ENCODE measurements around the gene MRI1.

Gene MRI1

DNA sequence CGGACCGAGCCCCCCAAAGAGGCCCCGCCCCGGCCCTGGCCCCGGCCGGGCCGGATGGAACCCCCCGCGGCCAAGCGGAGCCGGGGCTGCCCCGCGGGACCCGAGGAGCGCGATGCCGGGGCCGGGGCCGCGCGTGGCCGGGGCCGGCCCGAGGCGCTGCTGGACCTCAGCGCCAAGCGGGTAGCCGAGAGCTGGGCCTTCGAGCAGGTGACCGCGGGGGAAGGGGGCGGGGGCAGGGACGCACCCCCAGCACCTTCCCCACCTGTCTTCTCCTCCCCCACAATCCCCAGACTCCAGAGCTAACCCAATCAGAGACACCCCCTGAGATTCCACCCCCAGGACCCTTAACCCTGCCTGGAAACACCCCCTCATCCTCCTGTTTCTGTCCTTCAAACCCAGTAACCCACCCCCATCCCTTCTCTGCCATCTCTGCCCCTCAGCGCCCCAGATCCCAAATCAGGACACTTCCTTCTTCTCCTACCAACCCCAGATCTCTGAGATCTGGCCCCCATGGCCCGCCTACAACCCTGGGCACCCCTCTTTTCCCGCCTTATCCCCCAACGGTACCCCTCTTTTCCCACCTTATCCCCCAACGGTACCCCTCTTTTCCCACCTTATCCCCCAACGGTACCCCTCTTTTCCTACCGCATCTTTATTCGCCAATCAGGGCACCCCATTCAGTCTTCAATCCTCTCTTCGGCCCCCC, 31.4 kb downstream of the MRI1 start:
- DNase-seq = no peak

DNA sequence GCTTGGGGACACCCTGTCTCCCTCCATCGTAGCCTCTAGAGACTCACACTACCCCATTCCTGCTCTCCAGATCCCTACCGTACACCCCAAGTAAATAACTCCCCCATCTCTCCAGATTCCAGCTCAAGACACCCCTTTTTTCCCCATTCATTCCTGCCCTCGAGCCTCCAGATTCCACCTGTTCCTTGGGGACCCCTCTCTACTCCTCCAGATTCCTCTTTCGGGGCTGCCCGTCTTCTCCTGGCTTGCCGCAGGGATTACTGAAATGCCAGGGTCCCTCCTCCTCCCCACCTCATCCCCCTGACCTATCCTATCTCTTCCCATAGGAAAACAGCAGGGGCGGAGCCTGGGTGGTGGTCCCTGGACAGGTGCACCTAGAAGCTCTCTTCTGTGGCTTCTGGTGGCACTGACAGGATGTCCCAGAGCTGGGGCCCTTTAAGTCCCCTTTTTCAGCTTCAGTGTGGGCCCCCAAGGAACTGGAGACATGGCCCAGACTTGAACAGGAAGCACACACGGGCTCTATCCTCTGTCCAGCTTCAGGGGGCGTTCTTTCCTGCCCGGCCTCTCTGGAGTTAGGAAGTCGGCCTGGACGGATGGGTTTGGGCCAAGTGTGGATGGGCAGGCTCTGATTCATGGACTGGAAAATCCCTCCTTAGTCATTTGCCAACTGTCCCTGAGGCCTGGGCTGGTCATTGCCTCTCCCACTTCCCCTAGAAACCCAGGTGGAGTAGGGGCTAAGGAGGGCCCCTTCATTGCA, 32.2 kb downstream of the MRI1 start:
- DNase-seq = no peak

DNA sequence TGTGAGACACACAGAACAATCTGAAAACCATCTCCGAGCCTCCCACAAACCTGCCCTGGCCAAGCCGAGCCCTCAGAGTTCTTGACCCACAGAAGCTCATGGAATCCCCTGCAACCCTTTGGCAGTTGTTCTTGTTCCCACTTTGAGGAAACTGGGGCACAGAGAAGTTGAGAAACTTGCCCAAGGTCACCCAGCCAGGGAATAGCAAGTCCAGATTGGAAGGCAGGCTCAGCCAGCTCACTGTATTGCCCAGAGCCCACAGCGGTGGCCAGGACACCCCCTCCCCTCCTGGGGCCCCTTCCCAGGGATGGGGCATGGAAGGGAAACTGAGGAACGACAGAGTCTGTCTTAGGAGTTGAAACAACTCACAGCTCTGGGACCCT, 32.7 kb downstream of the MRI1 start:
- no peak for DNase-seq

DNA sequence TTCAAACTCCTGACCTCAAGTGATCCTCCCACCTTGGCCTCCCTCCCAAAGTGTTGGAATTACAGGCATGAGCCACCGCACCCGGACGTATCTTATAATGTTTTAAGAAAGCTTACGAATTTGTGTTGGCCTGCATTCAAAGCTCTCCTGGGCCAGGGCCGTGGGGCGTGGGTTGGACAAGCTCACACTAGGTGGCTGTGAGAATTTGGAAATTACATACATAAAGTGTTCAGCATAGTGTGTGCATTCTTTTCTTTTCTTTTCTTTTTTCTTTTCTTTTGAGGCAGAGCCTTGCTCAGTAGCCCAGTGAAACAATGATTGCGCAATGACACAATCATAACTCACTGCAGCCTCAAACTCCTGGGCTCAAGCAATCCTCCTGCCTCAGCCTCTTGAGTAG, 33.5 kb downstream of the MRI1 start:
- DNase-seq = no peak

DNA sequence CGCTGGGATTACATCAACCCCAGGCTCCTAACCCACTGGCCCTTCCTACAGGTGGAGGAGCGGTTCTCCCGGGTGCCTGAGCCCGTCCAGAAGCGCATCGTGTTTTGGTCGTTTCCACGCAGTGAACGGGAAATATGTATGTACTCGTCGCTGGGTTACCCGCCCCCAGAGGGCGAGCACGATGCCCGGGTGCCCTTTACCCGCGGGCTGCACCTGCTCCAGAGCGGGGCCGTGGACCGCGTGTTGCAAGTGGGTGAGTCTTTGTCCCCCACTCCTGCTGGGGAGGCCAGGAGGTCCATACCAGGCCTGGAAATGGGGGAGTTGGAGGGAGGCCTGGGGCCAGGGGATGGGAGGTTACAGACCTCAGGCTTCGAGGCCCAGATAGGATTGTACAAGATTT, 35.3 kb downstream of the MRI1 start:
- no peak for DNase-seq

DNA sequence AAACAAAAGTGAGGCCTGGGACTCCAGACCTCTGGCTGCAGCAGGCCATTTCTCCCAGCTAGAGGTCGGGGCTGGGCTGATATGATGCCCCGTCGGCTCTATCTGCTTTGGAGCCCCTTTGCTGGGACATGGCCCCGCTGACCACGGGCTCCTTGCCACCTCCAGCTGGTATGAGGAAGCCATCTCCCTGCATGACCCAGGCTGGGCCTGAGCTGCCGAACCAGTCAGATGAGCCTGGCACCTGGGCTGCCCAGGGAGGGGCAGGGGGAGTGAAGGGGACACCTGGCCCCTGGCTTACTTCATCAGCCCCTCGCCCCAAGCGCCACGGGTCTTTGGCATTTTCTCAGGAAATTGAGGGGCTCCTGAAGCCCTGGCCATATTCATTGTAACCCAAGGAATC, 38.7 kb downstream of the MRI1 start:
- DNase-seq = no peak

DNA sequence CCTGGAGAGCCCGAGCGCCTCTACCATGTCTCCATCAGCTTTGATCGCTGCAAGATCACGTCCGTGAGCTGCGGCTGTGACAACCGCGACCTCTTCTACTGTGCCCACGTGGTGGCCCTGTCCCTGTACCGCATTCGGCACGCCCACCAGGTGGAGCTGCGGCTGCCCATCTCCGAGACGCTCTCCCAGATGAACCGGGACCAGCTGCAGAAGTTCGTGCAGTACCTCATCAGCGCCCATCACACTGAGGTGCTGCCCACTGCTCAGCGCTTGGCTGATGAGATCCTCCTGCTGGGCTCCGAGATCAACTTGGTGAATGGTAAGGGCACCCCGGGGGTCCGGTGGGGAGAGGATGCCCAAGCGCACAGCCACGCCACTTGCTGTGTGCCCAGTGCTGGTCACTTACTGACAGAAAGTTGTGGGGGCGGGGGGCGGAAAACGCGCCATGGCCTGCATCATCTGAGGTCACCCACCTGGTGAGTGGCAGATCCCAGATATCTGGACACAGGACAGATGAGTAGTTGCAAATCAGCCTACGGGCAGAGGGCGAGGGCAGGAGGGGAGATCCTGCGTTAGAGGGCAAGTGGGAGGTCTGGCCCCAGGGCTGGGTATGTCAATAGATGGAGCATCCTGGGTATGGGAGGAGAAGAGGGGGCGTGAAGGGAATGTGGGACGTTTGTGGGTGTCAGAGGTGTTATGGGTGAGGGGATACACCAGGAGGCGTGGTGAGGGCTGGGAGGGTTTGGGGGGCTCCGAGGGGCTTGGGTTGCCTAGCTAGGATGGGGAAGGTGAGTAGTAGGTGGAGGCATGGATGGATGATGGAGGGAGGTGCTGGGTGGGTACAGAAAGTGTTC, 40.7 kb downstream of the MRI1 start:
- DNase-seq = peak in 1 of 2 experiments; percentile 36

DNA sequence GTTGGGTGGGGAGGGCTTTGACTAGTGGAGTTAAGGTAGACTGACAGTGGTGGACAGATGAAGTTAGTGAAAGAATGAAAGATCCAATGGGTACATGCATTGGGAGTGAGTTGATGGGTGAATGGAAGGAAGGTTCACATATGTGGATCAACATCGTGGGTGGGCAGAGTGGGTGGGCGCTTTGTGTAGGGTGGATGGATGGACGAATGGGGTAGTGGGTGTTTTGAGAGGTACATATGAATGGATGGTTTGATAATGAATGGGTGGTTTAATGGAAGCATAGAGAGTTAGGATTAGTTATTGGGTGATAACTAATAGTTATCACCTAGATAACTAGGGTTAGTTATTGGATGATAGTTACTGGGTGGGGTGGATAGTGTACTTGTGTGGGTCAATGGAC, 42.4 kb downstream of the MRI1 start:
- no peak for DNase-seq

DNA sequence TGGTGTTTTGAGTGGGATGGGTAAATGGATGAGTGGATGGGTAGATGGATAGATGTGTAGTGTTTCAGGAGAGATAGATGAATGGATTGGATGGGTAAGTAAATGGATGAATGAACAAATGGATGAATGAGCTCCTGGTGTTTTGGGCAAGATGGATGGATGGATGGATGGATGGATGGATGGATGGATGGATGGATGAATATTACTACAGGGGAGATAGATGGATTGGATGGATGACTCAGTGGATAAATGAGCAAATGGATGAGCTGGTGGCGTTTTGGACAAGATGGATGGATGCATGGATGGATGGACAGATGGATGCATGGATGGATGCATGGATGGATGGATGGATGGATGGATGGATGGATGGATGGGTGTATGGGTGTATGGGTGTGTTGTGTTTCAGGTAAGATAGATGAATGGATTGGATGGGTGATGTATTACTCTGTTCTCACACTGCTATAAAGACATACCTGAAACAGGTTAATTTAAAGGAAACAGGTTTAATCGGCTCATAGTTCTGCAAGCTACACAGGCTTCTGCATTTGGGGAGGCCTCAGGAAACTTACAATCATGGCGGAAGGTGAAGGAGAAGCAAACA, 43.2 kb downstream of the MRI1 start:
- DNase-seq = no peak

DNA sequence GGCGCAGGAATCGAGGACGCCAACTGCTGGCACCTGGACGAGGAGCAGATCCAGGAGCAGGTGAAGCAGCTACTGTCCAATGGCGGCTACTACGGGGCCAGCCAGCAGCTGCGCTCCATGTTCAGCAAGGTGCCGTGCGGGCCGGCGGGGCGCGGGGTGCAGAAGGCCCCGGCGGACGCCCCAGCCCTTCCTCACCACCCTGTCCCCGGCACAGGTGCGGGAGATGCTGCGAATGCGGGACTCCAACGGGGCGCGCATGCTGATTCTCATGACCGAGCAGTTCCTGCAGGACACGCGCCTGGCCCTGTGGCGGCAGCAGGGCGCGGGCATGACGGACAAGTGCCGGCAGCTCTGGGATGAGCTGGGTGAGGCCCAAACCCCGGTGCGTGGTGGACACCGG, 44.5 kb downstream of the MRI1 start:
- DNase-seq = no peak

DNA sequence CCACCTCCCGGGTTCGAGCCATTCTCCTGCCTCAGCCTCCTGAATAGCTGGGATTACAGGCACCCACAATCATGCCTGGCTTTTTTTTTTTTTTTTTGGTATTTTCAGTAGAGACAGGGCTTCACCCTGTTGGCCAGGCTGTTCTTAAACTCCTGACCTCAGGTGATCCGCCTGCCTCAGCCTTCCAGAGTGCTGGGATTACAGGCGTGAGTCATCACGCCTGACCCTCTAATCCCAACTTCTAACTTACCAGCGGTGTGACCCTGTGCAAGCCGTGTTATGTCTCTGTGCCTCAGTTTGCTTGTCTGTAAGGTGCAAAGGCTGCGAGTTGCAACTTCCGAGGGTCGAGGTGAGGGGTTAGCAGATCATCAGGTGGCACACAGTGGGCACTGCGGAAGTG, 48.2 kb downstream of the MRI1 start:
- DNase-seq = no peak

DNA sequence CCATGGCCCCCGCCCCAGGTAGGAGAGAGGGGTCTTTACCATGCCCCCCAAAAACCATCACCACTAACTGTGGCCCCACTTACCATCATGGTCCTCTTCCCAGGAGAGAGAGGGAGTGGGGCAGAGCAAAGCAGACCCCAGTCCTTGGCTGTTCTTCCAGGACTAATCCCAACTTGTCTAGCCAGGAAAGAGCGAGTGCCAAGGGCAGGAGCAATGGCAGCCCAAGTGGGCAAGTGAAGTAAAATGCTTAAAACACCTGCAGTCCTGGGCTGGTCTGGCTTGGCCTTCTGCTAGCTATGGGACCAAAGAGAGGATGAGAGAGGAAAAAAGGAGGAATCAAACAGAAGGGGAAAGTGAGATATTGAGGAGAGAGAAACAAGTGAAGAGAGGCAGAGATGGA, 48.8 kb downstream of the MRI1 start:
- no peak for DNase-seq

DNA sequence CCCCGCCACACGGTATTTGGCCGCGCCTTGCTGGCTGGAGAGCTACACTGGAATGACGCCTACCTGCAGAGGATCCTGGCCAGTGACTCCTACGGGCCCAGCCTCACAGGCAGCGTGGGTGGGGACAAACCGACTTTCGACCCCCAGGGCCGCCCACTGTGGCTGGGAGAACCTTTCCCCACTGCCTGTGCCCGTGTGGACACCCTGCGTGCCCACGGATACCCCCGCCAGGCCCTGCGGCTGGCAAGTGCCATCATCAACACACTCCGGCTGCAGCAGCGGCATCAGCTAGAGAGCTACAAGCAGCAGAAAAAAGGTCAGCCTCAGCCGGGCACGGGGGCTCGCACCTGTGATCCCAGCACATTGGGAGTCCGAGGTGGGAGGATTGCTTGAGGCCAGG, 50.2 kb downstream of the MRI1 start:
- no peak for DNase-seq

DNA sequence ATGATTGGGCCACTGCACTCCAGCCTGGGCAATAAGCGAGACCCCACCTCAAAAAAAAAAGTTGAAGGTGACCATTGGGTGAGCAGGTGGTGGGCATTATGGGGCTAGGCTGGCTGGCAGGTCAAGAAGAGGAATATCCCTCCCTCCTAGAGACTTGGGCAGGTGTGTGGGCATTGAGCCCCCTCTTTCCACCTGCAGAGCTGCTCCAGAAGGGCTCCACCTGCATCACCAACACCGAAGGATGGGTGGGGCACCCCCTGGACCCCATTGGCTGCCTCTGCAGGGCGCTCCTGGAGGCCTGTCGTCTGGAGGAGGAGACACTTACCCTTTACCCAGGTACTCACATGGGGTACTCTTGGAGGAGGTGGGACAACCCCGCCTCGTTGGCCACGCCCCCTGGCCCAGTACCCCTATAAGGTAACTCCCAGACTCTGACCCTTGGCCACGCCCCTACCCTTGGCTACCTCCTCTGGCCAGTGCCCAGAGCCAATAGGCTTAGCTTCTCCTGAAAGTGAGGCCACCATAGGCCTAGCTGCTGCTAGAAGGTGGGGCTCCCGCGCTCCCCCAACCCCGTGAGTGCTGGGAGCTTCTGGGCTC, 52.8 kb downstream of the MRI1 start:
- peak; percentile 55 to 66 for DNase-seq

DNA sequence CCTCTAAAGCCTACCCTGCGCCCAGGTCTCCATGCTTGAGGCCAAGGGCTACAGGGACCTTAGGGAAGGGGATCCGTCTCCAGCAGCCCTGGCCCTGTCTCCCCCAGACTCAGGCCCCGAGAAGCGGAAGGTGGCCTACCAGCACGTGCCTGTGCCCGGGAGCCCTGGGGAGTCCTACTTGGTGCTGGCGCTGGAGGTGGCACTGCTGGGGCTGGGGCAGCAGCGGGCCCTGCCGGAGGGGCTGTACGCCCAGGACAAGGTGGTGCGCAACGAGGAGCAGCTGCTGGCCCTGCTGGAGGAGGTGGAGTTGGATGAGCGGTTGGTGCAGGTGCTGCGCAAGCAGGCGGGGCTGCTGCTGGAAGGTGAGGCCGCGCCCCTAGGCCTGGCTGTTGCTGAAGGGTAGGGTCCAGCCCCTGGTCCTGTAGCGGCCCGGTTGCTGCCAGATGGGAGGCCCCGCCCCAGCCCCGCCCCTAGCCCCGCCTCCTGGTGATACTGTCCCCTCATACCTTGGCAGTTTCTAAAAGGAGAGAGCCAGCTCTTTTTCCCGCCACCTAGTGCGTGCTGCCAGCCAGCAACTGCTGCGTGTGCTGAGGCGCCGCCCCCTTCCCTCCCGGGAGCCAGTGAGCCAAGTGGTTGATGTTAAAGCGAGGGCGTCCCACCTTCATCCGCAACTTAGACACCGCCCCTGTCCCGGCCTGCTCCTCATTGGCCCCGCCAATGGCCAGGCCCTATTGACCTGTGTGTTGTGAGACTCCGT, 53.5 kb downstream of the MRI1 start:
- DNase-seq = peak; percentile 59 to 69

DNA sequence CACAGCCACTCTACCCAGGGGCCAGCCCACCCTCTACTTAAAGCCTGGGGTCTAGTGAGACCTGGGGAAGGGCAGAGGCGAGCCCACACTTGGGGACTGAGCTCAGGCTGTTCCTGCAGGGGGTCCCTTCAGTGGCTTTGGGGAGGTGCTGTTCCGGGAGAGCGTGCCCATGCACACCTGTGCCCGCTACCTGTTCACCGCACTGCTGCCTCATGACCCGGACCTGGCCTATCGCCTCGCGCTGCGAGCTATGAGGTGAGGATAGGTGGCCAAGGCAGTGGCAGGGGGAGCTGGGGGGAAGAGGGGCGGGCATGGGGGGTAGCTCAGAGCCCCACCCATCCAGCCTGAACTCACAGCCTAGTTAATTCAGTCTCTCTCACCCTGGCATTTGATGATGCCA, 54.9 kb downstream of the MRI1 start:
- no peak for DNase-seq

DNA sequence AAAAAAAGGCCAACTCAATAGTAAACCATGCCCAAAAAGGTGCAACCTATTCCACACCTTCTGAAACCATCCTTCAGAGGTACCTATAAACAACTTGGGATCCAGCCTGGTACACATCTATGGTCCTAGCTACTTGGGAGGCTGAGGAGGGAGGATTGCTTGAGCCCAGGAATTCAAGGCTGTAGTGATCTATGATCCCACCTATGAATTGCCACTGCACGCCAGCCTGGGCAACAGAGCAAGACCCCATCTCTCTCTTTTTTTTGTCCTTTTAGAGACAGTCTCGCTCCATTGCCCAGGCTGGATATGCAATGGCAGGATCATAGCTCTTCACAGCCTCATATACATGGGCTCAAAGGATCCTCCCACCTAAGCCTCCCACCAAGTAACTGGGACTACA, 57.0 kb downstream of the MRI1 start:
- no peak for DNase-seq

DNA sequence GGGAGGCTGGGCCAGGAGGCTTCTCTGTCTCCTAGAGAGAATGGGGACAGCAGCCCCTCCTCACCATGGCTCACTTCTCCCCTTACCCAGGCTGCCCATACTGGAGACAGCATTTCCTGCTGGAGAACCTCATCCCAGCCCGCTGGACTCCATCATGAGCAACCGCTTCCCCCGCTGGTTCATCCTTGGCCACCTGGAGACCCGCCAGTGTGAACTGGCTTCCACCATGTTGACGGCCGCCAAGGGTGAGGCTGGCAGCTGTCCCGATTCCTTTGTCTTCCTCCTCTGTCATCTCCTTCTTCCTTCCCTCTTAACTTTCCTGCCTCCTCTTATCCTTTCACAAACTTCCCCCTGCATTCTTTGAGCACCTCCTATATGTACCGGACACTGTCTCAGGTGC, 58.9 kb downstream of the MRI1 start:
- no peak for DNase-seq

Measured in activated T-cell treated with anti-CD3 and anti-CD28 coated beads, Interleukin-2, amount 50 U/mL, for 48 hours (primary cell).